Measurements from ENCODE around the gene ABCG5.

Gene ABCG5

DNA sequence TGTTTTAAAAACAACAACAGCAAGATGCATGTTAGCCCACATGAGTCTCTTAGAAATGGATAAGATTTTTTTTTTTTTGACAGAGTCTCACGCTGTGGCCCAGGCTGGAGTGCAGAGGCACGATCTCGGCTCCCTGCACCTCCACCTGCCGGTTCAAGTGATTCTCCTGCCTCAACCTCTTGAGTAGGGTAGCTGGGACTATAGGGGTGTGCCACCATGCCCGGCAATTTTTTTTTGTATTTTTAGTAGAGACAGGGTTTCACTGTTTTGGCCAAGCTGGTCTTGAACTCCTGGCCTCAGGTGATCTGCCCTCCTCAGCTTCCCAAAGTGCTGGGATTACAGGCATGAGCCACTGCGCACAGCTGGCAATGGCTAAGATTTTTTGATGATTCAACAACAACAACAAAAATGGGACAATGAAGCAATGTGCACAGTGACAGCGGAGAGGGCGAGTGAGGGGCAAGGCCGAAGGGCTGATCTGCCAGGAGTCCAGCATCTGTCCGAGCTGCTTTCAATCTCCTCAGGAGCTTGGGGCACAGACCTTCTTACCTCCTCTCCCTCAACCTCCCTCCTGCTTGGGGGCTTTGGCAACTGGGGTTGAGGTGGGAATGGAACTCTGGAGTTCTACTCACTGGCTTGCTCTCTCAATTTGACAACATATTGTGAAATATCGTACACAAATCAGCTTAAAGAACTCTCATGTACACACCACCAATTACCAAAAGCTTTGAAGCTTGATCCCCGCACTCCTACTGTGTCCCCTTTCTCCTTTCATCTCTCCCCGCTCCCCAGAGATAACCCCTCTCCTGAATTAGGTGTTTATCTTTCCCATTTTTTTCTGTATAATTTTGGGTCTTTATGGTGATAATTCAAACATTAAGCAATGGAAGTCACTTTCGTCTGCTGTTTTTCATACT is 3.6 kb upstream of the ABCG5 start:
- DNase-seq (ENCODE audit: low read depth), result no peak

DNA sequence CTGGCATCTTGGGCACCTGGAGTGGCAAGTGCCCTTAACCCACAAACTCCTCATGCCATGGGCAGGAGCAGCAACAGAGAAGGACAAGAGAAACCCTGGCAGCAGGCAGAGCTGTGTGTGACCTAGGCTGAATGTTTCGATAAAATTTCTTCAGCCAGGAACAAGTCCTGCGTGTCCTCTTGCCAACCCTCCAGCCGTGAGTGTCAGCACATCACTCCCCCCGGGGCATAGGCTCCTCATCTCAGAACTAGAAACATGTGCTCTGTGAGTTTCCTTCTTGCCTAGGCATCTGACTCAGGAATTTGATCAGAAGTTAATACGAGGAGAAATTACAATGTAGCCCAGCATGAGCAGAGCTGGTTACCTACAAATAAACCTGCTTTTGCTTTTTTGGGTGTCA is 2.3 kb upstream of the ABCG5 start:
- DNase-seq (ENCODE audit: low read depth), result no peak

DNA sequence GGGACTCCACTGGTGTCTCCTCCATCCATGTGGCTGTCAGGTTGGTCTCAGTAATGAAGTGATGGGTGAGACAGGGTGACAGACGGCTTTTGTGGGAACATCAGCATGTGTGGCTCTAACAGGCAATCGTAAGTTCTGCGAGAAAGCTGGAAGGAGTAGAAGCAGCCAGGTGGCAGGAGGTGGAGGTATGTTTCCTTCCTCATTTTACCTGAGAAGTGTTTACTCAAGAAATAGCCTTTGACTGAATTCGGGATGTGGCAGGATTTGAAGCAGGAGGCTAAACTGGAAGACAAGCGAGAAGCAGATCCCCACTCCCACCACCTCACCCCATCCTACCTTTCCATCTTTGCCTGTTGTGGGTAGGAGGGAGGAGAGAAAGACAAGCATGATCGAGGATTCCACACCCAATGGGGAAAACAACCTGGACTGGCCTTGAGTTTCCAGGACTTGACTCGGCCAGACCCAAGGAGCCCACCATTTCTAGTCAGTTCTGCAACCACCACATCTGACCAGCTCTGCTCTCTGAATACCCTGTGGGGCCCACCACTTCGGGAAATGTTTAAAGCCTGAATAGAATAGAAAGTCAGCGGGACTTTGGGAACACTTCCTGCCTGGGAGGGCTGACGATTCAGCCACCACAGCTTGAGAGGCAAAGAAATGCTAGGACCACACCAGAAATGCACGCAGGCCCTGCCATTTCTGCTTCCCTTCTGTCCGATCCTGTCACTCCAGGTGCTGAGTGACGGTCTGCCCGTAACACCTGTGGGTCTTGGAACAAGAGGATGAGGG is 1.3 kb upstream of the ABCG5 start:
- no peak for DNase-seq (ENCODE audit: low read depth)

GRCh38 chr2:43837831-43838559 is 644 bp downstream of the ABCG5 start:
- no peak for DNase-seq (ENCODE audit: low read depth)

DNA sequence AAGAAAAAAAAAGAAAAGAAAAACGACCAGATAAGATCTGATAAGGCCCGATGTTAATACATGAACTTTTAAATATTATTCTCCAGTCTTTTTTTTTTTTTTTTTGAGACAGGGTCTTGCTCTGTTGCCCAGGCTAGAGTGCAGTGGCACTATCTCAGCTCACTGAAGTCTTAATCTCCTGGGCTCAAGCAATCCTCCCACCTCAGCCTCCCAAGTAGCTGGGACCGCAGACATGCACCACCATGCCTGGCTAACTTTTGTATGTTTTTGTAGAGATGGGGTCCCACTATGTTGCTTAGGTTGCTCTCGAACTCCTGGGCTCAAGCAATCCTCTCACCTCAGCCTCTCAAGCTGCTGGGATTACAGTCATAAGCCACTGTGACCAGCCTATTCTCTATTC is 1.6 kb downstream of the ABCG5 start:
- DNase-seq (ENCODE audit: low read depth), result no peak

DNA sequence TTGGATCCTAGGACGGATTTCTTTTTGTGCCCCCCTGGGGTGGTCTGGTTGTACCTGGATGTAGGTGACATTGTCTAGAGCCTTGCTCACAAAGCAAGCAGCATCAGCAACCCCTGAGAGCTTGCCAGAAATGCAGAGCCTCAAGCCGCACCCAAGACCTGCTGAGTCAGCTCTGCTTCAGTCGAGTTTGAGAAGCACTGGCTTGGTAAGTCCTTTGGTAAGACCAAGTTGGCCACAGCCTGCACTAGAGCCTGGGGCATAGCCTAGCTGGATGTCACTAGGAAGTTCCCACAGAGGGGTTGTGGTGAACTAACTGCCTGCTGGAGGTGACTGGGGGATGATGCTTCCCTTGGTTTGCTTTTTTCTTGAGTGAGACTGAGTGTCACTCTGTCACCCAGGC is 6.2 kb downstream of the ABCG5 start:
- no peak for DNase-seq (ENCODE audit: low read depth)

GRCh38 chr2:43831543-43832294 is 6.9 kb downstream of the ABCG5 start:
- no peak for DNase-seq (ENCODE audit: low read depth)

- no peak for DNase-seq (ENCODE audit: low read depth)
These were observed 12.1 kb downstream of the ABCG5 start for GRCh38 chr2:43826305-43827250.

GRCh38 chr2:43825841-43826240 is 12.8 kb downstream of the ABCG5 start:
- DNase-seq (ENCODE audit: low read depth), result no peak

DNA sequence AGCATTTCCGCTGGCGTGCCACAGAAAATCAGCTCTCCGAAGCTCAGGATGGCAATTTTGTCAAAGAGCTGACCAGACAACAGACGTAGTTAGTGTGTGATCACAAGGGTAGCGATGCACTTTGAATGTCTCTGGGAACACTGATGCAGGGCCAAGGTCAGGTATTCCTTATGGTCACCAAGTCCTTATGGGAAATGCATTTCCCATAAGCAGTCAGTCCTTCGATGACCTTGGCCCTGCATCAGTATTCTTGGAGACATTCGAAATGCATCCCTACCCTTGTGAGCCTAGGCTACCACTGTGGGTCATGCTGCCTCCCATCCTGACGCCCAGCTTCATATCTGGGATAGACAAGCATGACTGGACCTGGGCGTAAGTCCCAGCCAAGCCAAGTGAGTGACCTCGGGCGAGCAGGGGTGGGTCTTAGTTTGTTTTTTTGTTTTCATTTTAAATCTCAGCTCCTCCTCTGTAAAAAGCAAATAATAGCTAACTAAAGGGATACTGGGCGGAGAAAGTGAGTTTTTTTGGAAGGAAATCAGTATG is 13.6 kb downstream of the ABCG5 start:
- no peak for DNase-seq (ENCODE audit: low read depth)

GRCh38 chr2:43824512-43824911 is 14.1 kb downstream of the ABCG5 start:
- no peak for DNase-seq (ENCODE audit: low read depth)

DNA sequence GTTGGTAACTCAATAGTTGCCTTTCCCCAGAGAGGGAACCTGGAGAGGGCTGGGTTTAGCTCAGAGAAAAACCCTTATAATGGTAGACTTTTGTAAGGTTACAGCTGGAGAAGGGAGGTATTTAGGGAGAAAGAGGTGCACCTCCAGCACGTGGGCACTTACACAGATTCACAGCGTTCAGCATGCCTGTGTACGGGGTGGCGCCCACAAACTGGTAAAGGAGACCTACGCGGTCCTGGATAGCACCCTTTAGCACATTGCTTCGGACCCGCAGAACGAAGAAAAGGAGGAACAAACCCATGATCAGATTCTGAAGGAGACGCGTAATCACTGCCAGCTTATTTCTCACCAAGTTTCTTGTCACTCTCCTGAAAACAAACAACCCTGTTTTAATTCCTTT is 14.9 kb downstream of the ABCG5 start:
- no peak for DNase-seq (ENCODE audit: low read depth)

DNA sequence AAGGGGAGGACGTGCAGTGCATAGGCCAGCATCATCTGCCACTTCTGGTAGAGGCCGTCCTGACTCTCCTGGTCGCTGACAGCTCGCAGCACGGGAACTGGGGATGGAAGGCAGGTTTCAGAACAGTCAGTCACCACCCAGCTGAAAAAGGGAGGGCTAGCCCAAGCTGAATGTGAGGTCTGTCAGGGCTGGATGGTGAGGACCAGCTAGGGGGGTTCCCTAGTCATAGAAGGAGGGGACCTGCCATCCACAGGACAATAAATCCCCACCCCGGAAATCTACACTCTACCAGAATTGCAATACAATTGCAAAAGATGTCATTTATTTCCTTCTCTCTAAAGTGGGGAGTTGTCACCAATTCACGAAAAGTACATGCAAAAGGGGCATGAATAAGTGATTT is 15.8 kb downstream of the ABCG5 start:
- no peak for DNase-seq (ENCODE audit: low read depth)

- no peak for DNase-seq (ENCODE audit: low read depth)
These were observed 19.0 kb downstream of the ABCG5 start for GRCh38 chr2:43819491-43820163.

DNA sequence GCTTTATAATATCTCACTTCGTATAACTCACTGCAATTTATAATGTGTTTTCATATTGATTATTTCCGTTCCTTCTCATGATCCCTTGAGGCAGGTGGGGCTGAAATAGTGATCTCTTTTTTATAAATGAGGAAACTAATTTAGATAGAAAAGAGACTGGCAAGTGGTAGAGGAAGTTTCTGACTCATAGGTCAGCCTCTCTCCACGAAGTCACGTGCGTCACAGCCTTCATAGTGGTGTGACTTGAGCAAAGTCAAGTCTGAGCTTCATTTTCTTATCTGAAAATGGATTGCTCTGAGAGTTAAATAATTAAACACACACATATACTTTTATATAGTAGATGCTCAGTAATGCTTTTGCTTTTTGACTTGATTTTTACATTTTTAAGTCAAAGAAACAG is 19.9 kb downstream of the ABCG5 start:
- no peak for DNase-seq (ENCODE audit: low read depth)

GRCh38 chr2:43814711-43815110 is 23.9 kb downstream of the ABCG5 start:
- DNase-seq (ENCODE audit: low read depth), result no peak

DNA sequence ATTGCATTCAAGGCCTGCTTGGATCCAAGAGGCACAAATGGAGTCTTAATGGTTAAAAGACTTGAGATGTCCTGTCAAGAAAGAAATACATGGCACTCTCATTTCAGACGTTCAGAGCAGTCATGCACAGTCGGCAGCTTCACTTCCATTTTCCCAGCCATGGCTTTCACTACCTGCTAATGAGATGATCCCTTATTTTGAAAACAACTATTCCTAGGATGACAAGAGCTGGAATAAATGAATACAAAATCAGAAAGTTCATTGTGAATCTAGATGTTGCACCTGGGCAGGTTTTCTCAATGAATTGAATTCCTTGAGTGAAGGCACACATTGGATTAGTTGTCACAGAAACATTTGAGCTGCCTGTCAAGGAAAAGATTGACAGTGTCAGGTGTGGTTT is 25.7 kb downstream of the ABCG5 start:
- DNase-seq (ENCODE audit: low read depth), result no peak

DNA sequence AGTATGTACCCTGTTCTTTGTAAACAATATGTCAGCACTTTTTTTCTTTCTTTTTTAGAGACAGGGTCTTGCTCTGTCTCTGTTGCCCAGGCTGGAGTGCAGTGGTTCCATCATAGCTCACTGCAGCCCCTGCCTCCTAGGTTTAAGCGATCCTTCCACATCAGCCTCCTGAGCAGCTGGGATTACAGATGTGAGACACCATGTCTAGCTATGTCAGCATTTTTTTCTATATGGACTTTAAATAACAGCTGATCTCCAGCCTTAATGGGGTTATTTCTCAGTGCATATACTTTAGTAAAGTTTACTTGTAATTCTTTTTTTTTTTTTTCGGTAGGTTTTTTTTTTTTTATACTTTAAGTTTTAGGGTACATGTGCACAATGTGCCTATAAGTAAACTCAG is 26.6 kb downstream of the ABCG5 start:
- no peak for DNase-seq (ENCODE audit: low read depth)

DNA sequence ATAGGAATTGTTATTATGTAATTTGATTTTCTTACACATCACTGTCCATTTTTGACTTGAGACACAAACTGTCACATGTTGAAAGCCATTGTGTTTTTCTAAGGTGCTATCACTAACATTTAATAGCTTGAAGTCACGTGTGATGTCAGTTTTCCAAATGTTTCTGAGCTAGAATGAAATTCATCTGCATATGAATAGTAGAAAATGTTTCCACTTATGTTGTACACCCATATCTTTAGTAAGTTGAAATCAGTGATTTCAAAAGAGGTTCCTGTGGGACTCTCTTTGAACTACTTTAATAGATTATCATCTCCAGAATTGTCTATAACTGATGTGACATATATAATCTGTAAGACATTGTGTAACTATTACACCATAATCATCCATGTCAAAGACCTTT is 27.8 kb downstream of the ABCG5 start:
- no peak for DNase-seq (ENCODE audit: low read depth)

DNA sequence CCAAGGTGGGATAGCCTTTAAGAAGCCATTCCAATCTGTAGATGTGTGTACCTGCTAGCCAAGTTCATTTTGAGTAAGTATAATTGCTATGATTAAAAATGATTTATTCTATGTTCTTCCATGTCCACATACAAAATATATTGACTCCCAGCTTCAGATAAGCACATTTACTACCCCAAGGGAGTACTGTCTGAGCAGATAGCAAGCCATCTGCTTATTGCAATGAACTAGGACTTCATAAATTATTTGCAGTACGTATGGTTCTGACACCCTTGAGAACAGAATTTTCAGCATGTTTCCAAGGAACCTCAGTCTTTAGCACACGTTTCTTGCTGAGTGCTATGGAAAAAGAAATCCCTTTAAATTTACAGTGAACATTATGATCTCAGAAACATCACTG is 28.2 kb downstream of the ABCG5 start:
- no peak for DNase-seq (ENCODE audit: low read depth)
